Ectodermal cell (in vitro differentiated cells): ENCODE data around the gene BRD2.

Source experiments
- H3K27ac ChIP-seq: 2 replicates; pipeline ENCODE4 v1.7.0; 2013; ENCODE audit warnings: mild to moderate bottlenecking, low read depth, low read length; ENCODE audit not compliant: insufficient read depth, poor library complexity, severe bottlenecking
- H3K27me3 ChIP-seq: 2 replicates; pipeline ENCODE4 v1.7.0; 2013; ENCODE audit warnings: mild to moderate bottlenecking, low read length; ENCODE audit not compliant: insufficient read depth, control insufficient read depth, poor library complexity, severe bottlenecking
- H3K36me3 ChIP-seq: one replicate; pipeline ENCODE4 v1.7.0; 2013; ENCODE audit warnings: low read length; ENCODE audit not compliant: control insufficient read depth, insufficient read depth
- H3K4me1 ChIP-seq: one replicate; pipeline ENCODE4 v1.7.0; 2013; ENCODE audit warnings: low read length; ENCODE audit not compliant: control insufficient read depth, insufficient read depth
- H3K4me3 ChIP-seq: 2 replicates; pipeline ENCODE4 v1.7.0; 2013; ENCODE audit warnings: low read depth, low read length, control low read depth; ENCODE audit not compliant: insufficient read depth
- H3K9me3 ChIP-seq: 2 replicates; pipeline ENCODE4 v1.7.0; 2013; ENCODE audit warnings: mild to moderate bottlenecking, low read length, moderate library complexity; ENCODE audit not compliant: control insufficient read depth
- WGBS, 2 experiments: methylation state at CpG; one replicate each; pipeline ENCODE4 v1.1.7; 2013; ENCODE audit warnings: missing lambda C conversion rate in 2 of 2; 5-methylcytosine and 5-hydroxymethylcytosine counted together

Gene BRD2

DNA sequence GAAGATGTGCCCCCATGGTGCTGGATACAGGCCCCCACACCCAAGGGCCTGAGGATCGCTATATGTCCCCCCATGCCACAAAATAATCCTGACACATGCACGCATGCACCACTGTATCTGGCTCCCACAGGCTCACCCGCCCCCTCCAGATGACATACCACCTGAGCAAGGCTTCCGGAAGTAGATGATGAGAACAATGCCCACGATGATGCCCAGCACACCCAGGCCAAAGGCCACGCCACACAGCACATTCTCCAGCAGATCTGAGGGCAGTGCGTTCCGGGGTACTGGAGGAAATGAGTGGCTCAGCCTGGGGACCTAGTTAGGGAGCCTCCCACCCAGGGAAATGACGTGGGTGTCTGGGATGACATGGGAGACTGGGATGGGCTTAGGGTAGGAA is 19.3 kb upstream of the BRD2 start:
- 86 to 87% methylated on average over 9 of the region's 9 CpGs for WGBS, 2 experiments
- Histone ChIP-seq H3K27me3 (no peaks in the 10 kb centered on the region), H3K9me3 (no peaks in the 10 kb centered on the region), H3K36me3 (no peaks in the 10 kb centered on the region), H3K4me1 (no peaks in the 10 kb centered on the region), H3K27ac (no peak overlapping the region), H3K4me3 (no peak overlapping the region)

DNA sequence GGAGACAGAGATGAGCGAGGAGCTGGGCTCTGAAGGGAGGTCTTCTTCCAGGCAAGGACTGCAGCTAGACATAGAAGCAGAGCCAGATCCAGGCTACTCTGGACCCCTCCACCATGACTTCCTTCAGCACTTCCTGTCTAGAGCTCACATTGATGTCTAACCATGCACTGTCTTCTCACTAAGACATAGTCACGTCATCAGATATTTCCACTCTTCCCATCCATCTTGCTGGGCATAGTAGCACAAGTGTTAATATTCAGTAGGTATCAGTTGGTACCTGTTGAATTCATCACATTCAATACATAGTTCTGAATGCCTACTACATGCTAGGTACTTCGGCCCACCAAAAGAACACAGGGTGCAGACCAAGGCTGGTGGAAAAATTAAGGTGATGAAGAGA is 18.4 kb upstream of the BRD2 start:
- 92 to 99% methylated on average over 3 of the region's 3 CpGs for WGBS, 2 experiments
- no peaks in the 10 kb centered on the region for H3K27me3 ChIP-seq
- H3K27ac ChIP-seq, result no peak overlapping the region
- no peaks in the 10 kb centered on the region for H3K9me3 ChIP-seq
- H3K4me3 ChIP-seq, result no peak overlapping the region
- H3K36me3 ChIP-seq, result no peaks in the 10 kb centered on the region
- H3K4me1 ChIP-seq, result no peaks in the 10 kb centered on the region

DNA sequence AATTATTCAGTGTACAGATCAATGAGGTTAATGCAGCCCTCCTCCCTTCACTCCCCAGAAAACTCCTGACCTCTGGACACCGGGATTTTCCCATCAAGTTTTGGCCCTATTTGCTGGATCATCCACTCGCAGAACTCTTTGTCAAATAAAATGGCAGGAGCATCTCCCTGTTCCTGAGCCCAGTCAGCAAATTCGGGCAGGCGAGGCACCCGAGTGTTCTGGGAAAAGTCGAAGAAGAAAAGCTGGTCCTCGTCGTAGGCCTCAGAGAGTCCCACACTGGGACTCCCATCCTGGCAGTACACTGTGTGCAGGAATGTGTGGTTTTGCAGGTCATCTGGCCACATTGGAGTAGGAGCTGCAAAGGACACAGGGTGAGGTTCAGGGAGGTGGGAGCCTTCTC is 17.9 kb upstream of the BRD2 start:
- Histone ChIP-seq H3K27ac (no peak overlapping the region), H3K9me3 (no peaks in the 10 kb centered on the region), H3K36me3 (no peaks in the 10 kb centered on the region), H3K4me3 (no peak overlapping the region), H3K27me3 (no peaks in the 10 kb centered on the region), H3K4me1 (no peaks in the 10 kb centered on the region)
- 86 to 94% methylated on average over 8 of the region's 8 CpGs for WGBS, 2 experiments

DNA sequence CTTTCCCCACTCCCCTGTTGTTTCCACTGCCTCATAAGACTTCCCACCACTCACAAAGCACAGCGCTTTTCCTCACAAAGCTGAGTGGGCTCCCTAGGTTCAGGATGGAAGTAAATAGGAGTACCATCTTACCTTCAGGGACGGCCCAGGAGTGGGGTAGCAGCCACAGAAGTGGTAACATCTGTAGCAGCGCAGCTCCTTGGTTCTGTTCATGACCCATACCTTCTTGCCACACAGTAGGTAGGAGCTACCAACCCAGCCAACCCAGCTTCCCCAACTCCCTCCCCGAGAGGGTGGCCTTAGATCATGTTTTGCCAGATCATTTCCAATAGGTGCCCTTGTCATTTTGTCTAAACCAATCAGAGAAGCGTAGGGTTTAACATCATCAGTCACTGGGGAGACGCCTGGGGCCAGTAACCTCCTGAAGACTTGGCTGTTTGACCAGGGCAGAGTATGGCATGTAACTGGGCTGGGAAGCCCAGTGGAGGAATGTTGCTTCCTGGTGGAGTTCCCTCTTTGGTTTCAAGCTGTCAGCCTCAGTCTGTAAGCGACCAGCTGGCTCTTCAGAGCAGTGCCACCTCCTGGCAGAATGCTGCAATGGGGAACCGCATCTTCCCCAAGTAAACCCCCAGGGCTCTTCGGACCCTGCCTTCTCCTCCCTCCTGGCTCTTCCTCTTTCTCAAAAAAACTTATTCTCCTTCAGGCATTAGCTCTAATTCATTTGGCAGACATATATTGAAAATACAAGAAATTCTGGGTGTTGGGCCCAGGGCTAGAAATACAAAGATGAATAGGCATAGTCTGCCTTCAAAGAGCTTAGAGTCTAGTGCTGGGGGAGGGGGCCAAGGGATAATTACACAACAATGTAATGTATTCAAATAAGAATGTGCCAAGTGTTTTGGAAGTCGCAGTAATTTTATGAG is 15.3 kb upstream of the BRD2 start, which contains the start of gene HLA-DMA:
HLA-DMA (minus strand) TSS at position 281 of the 923 bp plus-strand sequence; CDS start at position 220, 61 bp downstream.
- 46 to 49% methylated on average over 10 of the region's 10 CpGs for WGBS, 2 experiments

DNA sequence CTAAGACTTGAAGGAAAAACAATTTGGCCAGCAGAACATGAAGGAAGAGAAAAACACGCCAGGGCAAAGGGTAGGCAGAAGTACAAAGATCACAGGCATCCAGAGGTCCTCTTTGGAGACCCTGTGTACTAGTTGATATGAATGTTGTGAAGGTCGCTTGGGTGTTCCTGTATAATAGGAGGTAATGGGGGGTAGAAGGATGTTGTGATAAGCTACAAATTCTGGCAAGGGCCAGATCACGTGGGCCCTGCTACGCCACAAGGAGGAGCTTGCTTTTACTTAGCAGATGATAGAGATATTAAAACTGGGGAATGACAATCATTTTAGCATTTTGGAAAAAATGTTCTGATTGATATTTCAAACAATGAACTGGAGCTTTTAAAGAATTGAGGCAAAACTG is 14.6 kb upstream of the BRD2 start:
- H3K9me3 ChIP-seq, result no peaks in the 10 kb centered on the region
- H3K36me3 ChIP-seq, result no peaks in the 10 kb centered on the region
- H3K4me3 ChIP-seq, result no peak overlapping the region
- no peaks in the 10 kb centered on the region for H3K27me3 ChIP-seq
- WGBS, 2 experiments, result 90 to 91% methylated on average over 4 of the region's 4 CpGs
- H3K27ac ChIP-seq, result no peak overlapping the region
- H3K4me1 ChIP-seq, result no peaks in the 10 kb centered on the region

More for the DNA sequence above, 15.3 kb upstream of the BRD2 start, which contains the start of gene HLA-DMA:
- Histone ChIP-seq H3K27ac (no peak within 1 kb of the TSS), H3K4me1 (no peaks in the 10 kb centered on the region), H3K36me3 (no peaks in the 10 kb centered on the region), H3K27me3 (no peaks in the 10 kb centered on the region), H3K9me3 (no peaks in the 10 kb centered on the region), H3K4me3 (peak within 1 kb of the TSS; percentile 17)

DNA sequence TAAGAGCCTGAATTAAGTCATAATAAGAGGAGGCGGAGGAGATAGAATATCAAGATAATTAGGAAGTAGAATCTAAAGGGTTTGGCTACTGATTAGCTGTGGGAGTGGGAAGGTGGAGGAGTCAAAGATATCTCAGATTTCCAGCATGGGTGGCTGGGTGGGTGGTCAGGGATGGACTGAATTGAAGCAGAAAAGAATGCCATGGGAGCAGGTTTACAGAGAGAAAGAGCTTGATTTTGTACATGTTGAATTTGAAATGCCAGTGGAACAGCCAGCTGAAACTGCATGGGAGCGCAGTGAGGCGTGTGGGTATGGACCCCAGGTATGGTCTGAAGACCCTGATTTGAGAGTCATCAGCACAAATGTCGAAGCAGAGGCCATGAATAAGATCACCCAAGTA is 14.1 kb upstream of the BRD2 start:
- no peaks in the 10 kb centered on the region for H3K36me3 ChIP-seq
- H3K4me1 ChIP-seq, result no peaks in the 10 kb centered on the region
- WGBS, 2 experiments, result 93% methylated on average over 4 of the region's 4 CpGs
- no peaks in the 10 kb centered on the region for H3K9me3 ChIP-seq
- no peaks in the 10 kb centered on the region for H3K27me3 ChIP-seq
- no peak overlapping the region for H3K4me3 ChIP-seq
- no peak overlapping the region for H3K27ac ChIP-seq

DNA sequence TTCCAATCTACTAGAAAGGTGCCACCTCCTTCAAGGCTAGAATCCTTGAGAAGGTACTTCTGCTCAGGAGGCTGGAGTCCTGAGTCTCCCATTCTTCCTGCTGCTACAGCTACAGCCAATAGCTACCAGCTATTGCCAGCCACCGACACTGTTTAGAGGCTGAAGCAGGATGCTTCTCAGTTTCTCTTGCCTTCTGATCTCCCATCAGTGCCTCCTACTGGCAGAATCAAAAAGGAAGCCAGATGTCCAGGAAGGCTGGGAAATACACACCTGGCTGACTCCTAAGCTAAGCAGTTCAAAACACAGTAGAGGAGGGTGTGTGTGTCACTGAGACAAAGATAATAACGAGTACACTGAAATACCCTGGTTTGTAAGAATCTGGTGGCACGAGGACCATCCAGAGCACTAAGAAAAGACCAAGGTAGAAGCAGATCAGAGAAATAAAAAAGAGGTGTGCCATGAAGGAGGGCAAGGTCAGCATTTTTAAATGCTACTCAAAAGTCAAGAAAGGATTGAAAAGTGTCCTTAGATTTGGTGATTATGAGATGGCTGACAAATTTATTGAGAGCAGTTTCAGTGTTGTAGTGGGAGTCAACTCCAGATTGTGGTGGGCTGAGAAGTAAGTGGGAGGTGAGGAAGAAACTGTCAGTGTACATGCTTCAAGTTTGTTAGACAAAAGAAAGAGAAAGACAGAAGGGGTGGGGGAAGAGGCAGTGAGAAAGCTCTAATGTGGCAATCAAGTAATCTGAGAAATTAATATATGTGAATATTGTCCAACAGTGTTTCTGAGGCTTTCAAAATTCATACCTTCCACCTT is 13.2 kb upstream of the BRD2 start:
- no peaks in the 10 kb centered on the region for H3K27me3 ChIP-seq
- no peaks in the 10 kb centered on the region for H3K36me3 ChIP-seq
- WGBS, 2 experiments, result 34 to 40% methylated on average over 3 of the region's 3 CpGs

DNA sequence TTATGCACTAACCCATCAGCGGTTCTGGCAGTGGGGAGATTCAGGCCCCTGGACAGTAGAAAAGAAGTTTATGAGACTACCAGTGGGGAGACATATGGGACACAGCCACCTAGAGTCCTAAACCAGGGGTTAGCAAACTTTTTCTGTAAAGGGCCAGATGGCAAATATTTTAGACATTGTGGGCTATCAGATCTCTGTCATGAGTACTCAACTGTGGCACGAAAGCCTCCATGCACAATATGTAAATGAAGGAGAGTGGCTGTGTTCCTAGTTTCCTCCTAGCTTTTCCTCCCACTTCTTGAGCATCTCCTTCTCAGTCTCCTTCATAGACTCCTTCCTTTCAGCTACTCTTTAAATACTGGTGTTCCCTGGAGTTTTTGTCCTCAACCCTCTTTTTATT is 12.2 kb upstream of the BRD2 start:
- no peaks in the 10 kb centered on the region for H3K36me3 ChIP-seq
- no peaks in the 10 kb centered on the region for H3K9me3 ChIP-seq
- H3K4me1 ChIP-seq, result no peaks in the 10 kb centered on the region
- no peaks in the 10 kb centered on the region for H3K27me3 ChIP-seq
- H3K27ac ChIP-seq, result no peak overlapping the region
- H3K4me3 ChIP-seq, result no peak overlapping the region
- 65 to 76% methylated on average over 2 of the region's 2 CpGs for WGBS, 2 experiments

More for the DNA sequence above, 13.2 kb upstream of the BRD2 start:
- no peak overlapping the region for H3K27ac ChIP-seq
- H3K9me3 ChIP-seq, result no peaks in the 10 kb centered on the region
- no peak overlapping the region for H3K4me3 ChIP-seq
- no peaks in the 10 kb centered on the region for H3K4me1 ChIP-seq

DNA sequence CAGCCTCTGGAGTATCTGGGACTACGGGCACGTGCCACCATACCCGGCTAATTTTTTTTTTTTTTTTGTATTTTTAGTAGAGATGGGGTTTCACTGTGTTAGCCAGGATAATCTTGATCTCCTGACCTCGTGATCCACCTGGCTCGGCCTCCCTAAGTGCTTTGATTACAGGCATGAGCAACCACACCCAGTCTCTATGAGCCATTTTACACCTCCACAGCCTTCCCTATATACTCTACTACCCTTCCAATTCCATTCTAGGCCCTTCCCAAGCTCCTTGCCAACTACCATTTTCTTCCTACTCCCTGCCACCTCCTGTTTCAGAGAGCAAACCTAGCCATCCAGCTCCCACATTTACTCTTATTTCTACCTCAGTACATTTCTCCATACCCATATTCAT is 7.8 kb upstream of the BRD2 start:
- Histone ChIP-seq H3K4me3 (no peak overlapping the region), H3K4me1 (no peaks in the 10 kb centered on the region), H3K27me3 (no peaks in the 10 kb centered on the region), H3K9me3 (no peaks in the 10 kb centered on the region), H3K36me3 (no peaks in the 10 kb centered on the region), H3K27ac (no peak overlapping the region)
- 90 to 91% methylated on average over 4 of the region's 5 CpGs for WGBS, 2 experiments

DNA sequence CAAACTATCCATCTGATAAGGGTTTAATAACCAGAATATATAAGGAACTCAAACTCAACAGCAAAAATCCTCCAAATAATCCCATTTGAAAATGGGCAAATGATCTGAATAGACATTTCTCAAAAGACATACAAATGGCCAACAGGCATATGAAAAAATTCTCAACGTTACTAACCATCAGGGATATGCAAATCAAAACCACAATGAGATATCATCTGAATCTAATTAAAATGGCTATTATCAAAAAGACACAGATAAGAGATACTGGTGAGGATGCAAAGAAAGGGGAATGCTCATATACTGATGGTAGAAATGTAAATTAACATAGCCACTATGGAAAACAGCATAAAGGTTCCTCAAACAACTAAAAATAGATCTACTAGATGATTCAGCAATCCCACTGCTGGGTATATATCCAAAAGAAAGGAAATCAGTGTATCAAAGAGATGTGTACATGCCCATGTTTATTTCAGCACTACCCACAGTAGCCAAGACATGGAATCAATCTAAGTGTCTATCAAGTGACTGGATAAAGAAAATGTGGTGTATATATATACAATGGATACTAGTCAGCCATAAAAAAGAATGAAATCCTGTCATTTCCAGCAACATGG is 6.1 kb upstream of the BRD2 start:
- Histone ChIP-seq H3K4me3 (no peak overlapping the region), H3K36me3 (no peaks in the 10 kb centered on the region), H3K27ac (no peak overlapping the region), H3K27me3 (no peaks in the 10 kb centered on the region), H3K9me3 (no peaks in the 10 kb centered on the region), H3K4me1 (peaks cover 9% of the 10 kb centered on the region)
- WGBS, 2 experiments, result 83 to 90% methylated on average over 1 of the region's 1 CpG
